ENCODE results near the gene B3GALT2. TPM values are rescaled to one million over a fixed set of nuclear protein-coding genes. Genes with fewer than 3 reads are reported as not detected.
"Not testable (repeated sequence)": the region's sequence is repeated elsewhere in the genome, so short reads cannot be mapped to it uniquely, and the experiment has no call there.

Gene B3GALT2, protein sequence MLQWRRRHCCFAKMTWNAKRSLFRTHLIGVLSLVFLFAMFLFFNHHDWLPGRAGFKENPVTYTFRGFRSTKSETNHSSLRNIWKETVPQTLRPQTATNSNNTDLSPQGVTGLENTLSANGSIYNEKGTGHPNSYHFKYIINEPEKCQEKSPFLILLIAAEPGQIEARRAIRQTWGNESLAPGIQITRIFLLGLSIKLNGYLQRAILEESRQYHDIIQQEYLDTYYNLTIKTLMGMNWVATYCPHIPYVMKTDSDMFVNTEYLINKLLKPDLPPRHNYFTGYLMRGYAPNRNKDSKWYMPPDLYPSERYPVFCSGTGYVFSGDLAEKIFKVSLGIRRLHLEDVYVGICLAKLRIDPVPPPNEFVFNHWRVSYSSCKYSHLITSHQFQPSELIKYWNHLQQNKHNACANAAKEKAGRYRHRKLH
- total RNA-seq, result not detected

- CTCF ChIA-PET, result interaction anchor here (0.5 to 1.6 kb wide), 5 partner anchors 23 to 916 kb away, joined by 3 to 5 read pairs (median 3); no protein-coding TSS in a partner anchor
- Mint-ChIP-seq H3K27ac (no peak within 1 kb of the TSS), H3K36me3 (ENCODE audit: low read depth) (no peaks in the 10 kb centered on the region), H3K9me3 (no peaks in the 10 kb centered on the region), H3K4me1 (ENCODE audit: low read depth) (peaks cover 34% of the 10 kb centered on the region), H3K4me3 (no peak within 1 kb of the TSS), H3K27me3 (ENCODE audit: low read depth) (no peaks in the 10 kb centered on the region)
- intact Hi-C loops (cut with micrococcal nuclease), result loop anchor here (10.0 kb wide), 1 partner anchor 859 kb away; no protein-coding TSS in a partner anchor
- DNase-seq, result peak; percentile 24
Observed at GRCh38 chr1:193185901-193186731, at the start of gene B3GALT2. B3GALT2 (minus strand) TSS chr1:193186613; CDS start chr1:193181562, 5,051 bp downstream.

GRCh38 chr1:193234530-193234929 lies 48.1 kb upstream of the B3GALT2 start:
- intact Hi-C loops (cut with micrococcal nuclease), result no loop called here
- peaks cover 27% of the 10 kb centered on the region for H3K36me3 Mint-ChIP-seq (ENCODE audit: low read depth)

DNA sequence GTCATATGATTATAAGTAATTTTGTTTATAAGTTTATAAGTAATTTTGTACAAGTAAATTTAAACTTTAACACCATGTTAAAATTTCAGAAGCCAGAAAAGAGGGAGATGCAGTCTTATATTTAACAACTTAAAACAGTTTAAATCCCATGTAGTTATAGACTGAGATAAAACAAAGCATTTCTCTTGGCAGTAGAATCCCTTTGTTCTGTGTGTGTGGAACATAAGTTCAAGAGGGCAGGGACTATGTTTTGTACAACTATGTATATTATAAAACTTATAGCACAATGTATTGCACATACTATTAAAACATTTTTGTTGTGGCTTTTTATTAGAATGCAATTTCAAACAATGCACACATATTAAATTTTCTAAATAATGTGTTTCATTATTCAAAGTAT lies 44.7 kb upstream of the B3GALT2 start:
- H3K4me1 Mint-ChIP-seq (ENCODE audit: low read depth); H3K27ac Mint-ChIP-seq; CTCF ChIA-PET; H3K4me3 Mint-ChIP-seq; intact Hi-C loops (cut with micrococcal nuclease); DNase-seq; H3K27me3 Mint-ChIP-seq (ENCODE audit: low read depth); H3K9me3 Mint-ChIP-seq: not testable (repeated sequence)
- peaks cover 16% of the 10 kb centered on the region for H3K36me3 Mint-ChIP-seq (ENCODE audit: low read depth)

More at GRCh38 chr1:193234530-193234929, 48.1 kb upstream of the B3GALT2 start:
- no peak overlapping the region for H3K27ac Mint-ChIP-seq
- DNase-seq, result no peak
- peaks cover 5% of the 10 kb centered on the region for H3K4me1 Mint-ChIP-seq (ENCODE audit: low read depth)
- CTCF ChIA-PET, result no interaction called here
- H3K4me3 Mint-ChIP-seq, result no peak overlapping the region
- H3K27me3 Mint-ChIP-seq (ENCODE audit: low read depth), result no peaks in the 10 kb centered on the region
- H3K9me3 Mint-ChIP-seq, result no peaks in the 10 kb centered on the region

DNA sequence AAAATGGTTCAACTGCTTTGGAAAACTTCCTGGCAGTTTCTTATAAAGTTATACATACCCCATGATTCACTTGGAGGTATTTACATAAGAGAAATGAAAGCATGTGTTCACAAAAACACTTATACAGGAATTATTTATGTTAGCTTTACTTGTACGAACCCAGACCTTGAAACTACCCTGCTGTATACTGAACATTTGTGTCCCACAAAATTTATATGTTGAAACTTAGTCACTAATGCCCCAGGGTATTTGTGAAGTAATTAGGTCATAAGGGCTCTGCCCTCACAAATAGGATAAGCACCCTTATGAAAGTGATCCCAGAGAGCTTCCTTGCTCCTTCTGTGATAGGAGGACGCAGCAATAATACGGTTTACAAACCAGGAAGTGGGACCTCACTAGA lies 42.7 kb upstream of the B3GALT2 start:
- no peak for DNase-seq
- CTCF ChIA-PET, result no interaction called here
- Mint-ChIP-seq H3K36me3 (ENCODE audit: low read depth) (peaks cover 20% of the 10 kb centered on the region), H3K4me1 (ENCODE audit: low read depth) (peaks cover 4% of the 10 kb centered on the region), H3K27me3 (ENCODE audit: low read depth) (no peaks in the 10 kb centered on the region), H3K4me3 (no peak overlapping the region), H3K27ac (no peak overlapping the region), H3K9me3 (no peaks in the 10 kb centered on the region)
- intact Hi-C loops (cut with micrococcal nuclease), result no loop called here

- H3K4me3 Mint-ChIP-seq, result no peak overlapping the region
- H3K27me3 Mint-ChIP-seq (ENCODE audit: low read depth), result no peaks in the 10 kb centered on the region
- peaks cover 6% of the 10 kb centered on the region for H3K4me1 Mint-ChIP-seq (ENCODE audit: low read depth)
- no peak for DNase-seq
- H3K27ac Mint-ChIP-seq, result no peak overlapping the region
- H3K9me3 Mint-ChIP-seq, result no peaks in the 10 kb centered on the region
- CTCF ChIA-PET, result interaction anchor here (0.6 to 0.7 kb wide), 2 partner anchors 186 to 730 kb away, joined by 3 to 4 read pairs; no protein-coding TSS in a partner anchor
- intact Hi-C loops (cut with micrococcal nuclease), result no loop called here
- peaks cover 38% of the 10 kb centered on the region for H3K36me3 Mint-ChIP-seq (ENCODE audit: low read depth)
Observed at GRCh38 chr1:193222056-193222615, 35.7 kb upstream of the B3GALT2 start.

DNA sequence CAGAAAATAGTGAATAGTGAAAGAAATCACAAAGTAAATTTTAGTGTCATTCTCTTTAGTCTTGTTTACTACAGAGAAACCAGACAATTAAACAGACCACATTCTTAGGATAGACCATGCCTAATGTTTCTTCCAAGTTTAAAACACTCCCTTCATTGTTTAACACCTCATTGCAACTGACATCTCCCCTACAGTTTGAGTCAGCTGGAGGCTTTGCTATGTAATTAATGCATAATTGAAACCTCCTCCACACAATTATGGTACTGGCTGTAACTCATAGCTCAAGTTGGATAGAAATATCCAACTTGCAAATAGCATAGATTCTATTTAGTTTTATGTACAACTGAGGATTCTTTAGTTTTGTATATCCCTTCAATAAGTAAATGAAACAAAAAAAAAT lies 35.2 kb upstream of the B3GALT2 start:
- no peak for DNase-seq
- Mint-ChIP-seq H3K4me3 (no peak overlapping the region), H3K9me3 (no peaks in the 10 kb centered on the region), H3K27ac (no peak overlapping the region), H3K36me3 (ENCODE audit: low read depth) (peaks cover 39% of the 10 kb centered on the region), H3K4me1 (ENCODE audit: low read depth) (peaks cover 5% of the 10 kb centered on the region), H3K27me3 (ENCODE audit: low read depth) (no peaks in the 10 kb centered on the region)
- intact Hi-C loops (cut with micrococcal nuclease), result no loop called here
- CTCF ChIA-PET, result no interaction called here

GRCh38 chr1:193219391-193219790 lies 33.0 kb upstream of the B3GALT2 start:
- Mint-ChIP-seq H3K36me3 (ENCODE audit: low read depth) (peaks cover 38% of the 10 kb centered on the region), H3K27ac (no peak overlapping the region)
- CTCF ChIA-PET, result no interaction called here

GRCh38 chr1:193216920-193217319 lies 30.5 kb upstream of the B3GALT2 start:
- Mint-ChIP-seq H3K36me3 (ENCODE audit: low read depth) (peaks cover 47% of the 10 kb centered on the region), H3K9me3 (no peaks in the 10 kb centered on the region), H3K4me3 (no peak overlapping the region), H3K4me1 (ENCODE audit: low read depth) (peaks cover 4% of the 10 kb centered on the region), H3K27me3 (ENCODE audit: low read depth) (no peaks in the 10 kb centered on the region), H3K27ac (no peak overlapping the region)
- CTCF ChIA-PET, result no interaction called here
- intact Hi-C loops (cut with micrococcal nuclease), result no loop called here
- no peak for DNase-seq

More at GRCh38 chr1:193219391-193219790, 33.0 kb upstream of the B3GALT2 start:
- Mint-ChIP-seq H3K4me3 (no peak overlapping the region), H3K9me3 (no peaks in the 10 kb centered on the region), H3K4me1 (ENCODE audit: low read depth) (peaks cover 5% of the 10 kb centered on the region), H3K27me3 (ENCODE audit: low read depth) (no peaks in the 10 kb centered on the region)
- DNase-seq, result no peak
- intact Hi-C loops (cut with micrococcal nuclease), result no loop called here

- DNase-seq, result no peak
- CTCF ChIA-PET, result no interaction called here
- no peak overlapping the region for H3K4me3 Mint-ChIP-seq
- no peaks in the 10 kb centered on the region for H3K27me3 Mint-ChIP-seq (ENCODE audit: low read depth)
- peaks cover 54% of the 10 kb centered on the region for H3K36me3 Mint-ChIP-seq (ENCODE audit: low read depth)
- no peak overlapping the region for H3K27ac Mint-ChIP-seq
- H3K9me3 Mint-ChIP-seq, result no peaks in the 10 kb centered on the region
- H3K4me1 Mint-ChIP-seq (ENCODE audit: low read depth), result peaks cover 20% of the 10 kb centered on the region
- intact Hi-C loops (cut with micrococcal nuclease), result no loop called here
Observed at GRCh38 chr1:193213998-193214397, 27.6 kb upstream of the B3GALT2 start.

GRCh38 chr1:193212637-193213036 lies 26.2 kb upstream of the B3GALT2 start:
- H3K27me3 Mint-ChIP-seq (ENCODE audit: low read depth), result no peaks in the 10 kb centered on the region
- no peak for DNase-seq
- CTCF ChIA-PET, result no interaction called here
- no peaks in the 10 kb centered on the region for H3K9me3 Mint-ChIP-seq
- peaks cover 22% of the 10 kb centered on the region for H3K4me1 Mint-ChIP-seq (ENCODE audit: low read depth)
- intact Hi-C loops (cut with micrococcal nuclease), result no loop called here
- peaks cover 45% of the 10 kb centered on the region for H3K36me3 Mint-ChIP-seq (ENCODE audit: low read depth)
- H3K4me3 Mint-ChIP-seq, result no peak overlapping the region
- no peak overlapping the region for H3K27ac Mint-ChIP-seq

GRCh38 chr1:193211539-193211938 lies 25.1 kb upstream of the B3GALT2 start:
- H3K4me3 Mint-ChIP-seq, result no peak overlapping the region
- no peak overlapping the region for H3K27ac Mint-ChIP-seq
- CTCF ChIA-PET, result no interaction called here
- intact Hi-C loops (cut with micrococcal nuclease), result no loop called here
- no peaks in the 10 kb centered on the region for H3K27me3 Mint-ChIP-seq (ENCODE audit: low read depth)
- DNase-seq, result no peak
- peaks cover 24% of the 10 kb centered on the region for H3K4me1 Mint-ChIP-seq (ENCODE audit: low read depth)
- peaks cover 7% of the 10 kb centered on the region for H3K9me3 Mint-ChIP-seq
- peaks cover 46% of the 10 kb centered on the region for H3K36me3 Mint-ChIP-seq (ENCODE audit: low read depth)

DNA sequence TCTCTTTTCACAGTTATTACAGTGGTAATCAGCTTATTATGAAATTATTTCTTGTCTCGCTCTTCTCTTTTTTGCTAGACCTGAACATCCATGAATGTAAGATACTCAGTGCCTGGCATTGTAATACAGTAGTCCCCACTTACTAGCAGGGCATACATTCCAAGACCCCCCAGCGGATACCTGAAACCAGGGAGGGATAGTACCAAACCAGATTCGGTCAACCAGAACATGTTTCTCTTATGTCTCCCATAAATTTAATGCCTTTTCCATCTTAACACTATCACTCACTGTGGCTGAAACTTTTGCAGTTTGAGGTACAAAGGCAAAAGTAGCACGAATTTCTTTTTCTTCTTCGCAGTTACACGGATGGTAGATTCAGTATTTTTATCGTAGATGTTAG lies 24.6 kb upstream of the B3GALT2 start:
- Mint-ChIP-seq H3K27ac (no peak overlapping the region), H3K4me1 (ENCODE audit: low read depth) (peaks cover 22% of the 10 kb centered on the region), H3K27me3 (ENCODE audit: low read depth) (no peaks in the 10 kb centered on the region), H3K36me3 (ENCODE audit: low read depth) (peaks cover 46% of the 10 kb centered on the region), H3K9me3 (peaks cover 11% of the 10 kb centered on the region), H3K4me3 (no peak overlapping the region)
- DNase-seq, result no peak
- intact Hi-C loops (cut with micrococcal nuclease), result no loop called here
- CTCF ChIA-PET, result no interaction called here
